Stimulated activated memory B cell treated with anti-CD40 and anti-IgM and Interleukin-4, amounts not matched to agents 10 μg/mL and 1 μg/mL and 100 μg/mL, for 72 hours (primary cell): ENCODE data around the gene MRPS17.
"Not testable (repeated sequence)": the region's sequence is repeated elsewhere in the genome, so short reads cannot be mapped to it uniquely, and the experiment has no call there.

ENCODE experiments used
- ATAC-seq: fragments of 150-1000 bp; cut with Tn5 transposase; 2 replicates; pipeline ENCODE4 v1.10.0; 2021
- H3K27ac Mint-ChIP-seq: one replicate; pipeline ENCODE4 v1.8.0; 2022; ENCODE audit warnings: mild to moderate bottlenecking, mixed read lengths
- H3K27me3 Mint-ChIP-seq: one replicate; pipeline ENCODE4 v1.8.0; 2022; ENCODE audit warnings: mixed read lengths
- H3K36me3 Mint-ChIP-seq: one replicate; pipeline ENCODE4 v1.8.0; 2022; ENCODE audit warnings: mixed read lengths
- H3K4me1 Mint-ChIP-seq: one replicate; pipeline ENCODE4 v1.8.0; 2022; ENCODE audit warnings: mixed read lengths
- H3K4me3 Mint-ChIP-seq: one replicate; pipeline ENCODE4 v1.8.0; 2022; ENCODE audit warnings: mild to moderate bottlenecking, moderate library complexity, mixed read lengths
- H3K9me3 Mint-ChIP-seq: one replicate; pipeline ENCODE4 v1.8.0; 2022; ENCODE audit warnings: mixed read lengths

The MRPS17 gene

GRCh38 chr7:55951637-55952351 is at the start of gene MRPS17:
Gene MRPS17 (plus strand): TSS chr7:55951877. CDS start chr7:55953196, 1,319 bp downstream.
- peak within 1 kb of the TSS; percentile 88 for H3K4me3 Mint-ChIP-seq
- no peaks in the 10 kb centered on the region for H3K27me3 Mint-ChIP-seq
- peaks cover 3% of the 10 kb centered on the region for H3K9me3 Mint-ChIP-seq
- H3K4me1 Mint-ChIP-seq = peaks cover 14% of the 10 kb centered on the region
- peak; percentile 100 for ATAC-seq
- peaks cover 24% of the 10 kb centered on the region for H3K36me3 Mint-ChIP-seq
- peak within 1 kb of the TSS; percentile 94 for H3K27ac Mint-ChIP-seq

GRCh38 chr7:55903985-55904759 is 47.5 kb upstream of the MRPS17 start:
- Mint-ChIP-seq H3K4me1 (peaks cover 7% of the 10 kb centered on the region), H3K9me3 (peaks cover 6% of the 10 kb centered on the region), H3K27ac (peak overlapping the region; percentile 85), H3K36me3 (peaks cover 9% of the 10 kb centered on the region), H3K27me3 (no peaks in the 10 kb centered on the region), H3K4me3 (no peak overlapping the region)
- peak; percentile 98 for ATAC-seq

- Mint-ChIP-seq H3K4me1 (no peaks in the 10 kb centered on the region), H3K27ac (no peak overlapping the region), H3K27me3 (no peaks in the 10 kb centered on the region), H3K9me3 (no peaks in the 10 kb centered on the region), H3K4me3 (no peak overlapping the region), H3K36me3 (peaks cover 39% of the 10 kb centered on the region)
- ATAC-seq = no peak
Observed at GRCh38 chr7:55912748-55913158, 38.9 kb upstream of the MRPS17 start.

GRCh38 chr7:55917771-55918170 is 33.9 kb upstream of the MRPS17 start:
- Mint-ChIP-seq H3K4me3 (no peak overlapping the region), H3K27me3 (no peaks in the 10 kb centered on the region), H3K27ac (no peak overlapping the region), H3K36me3 (peaks cover 27% of the 10 kb centered on the region), H3K9me3 (no peaks in the 10 kb centered on the region), H3K4me1 (no peaks in the 10 kb centered on the region)
- no peak for ATAC-seq

- ATAC-seq = no peak
- H3K4me3 Mint-ChIP-seq = no peak overlapping the region
- H3K4me1 Mint-ChIP-seq = peaks cover 11% of the 10 kb centered on the region
- no peaks in the 10 kb centered on the region for H3K27me3 Mint-ChIP-seq
- H3K36me3 Mint-ChIP-seq = peaks cover 23% of the 10 kb centered on the region
- no peak overlapping the region for H3K27ac Mint-ChIP-seq
- no peaks in the 10 kb centered on the region for H3K9me3 Mint-ChIP-seq
Observed at GRCh38 chr7:55928006-55928767, 23.5 kb upstream of the MRPS17 start.

- Mint-ChIP-seq H3K4me1 (peaks cover 11% of the 10 kb centered on the region), H3K36me3 (peaks cover 17% of the 10 kb centered on the region), H3K4me3 (no peak overlapping the region), H3K27me3 (no peaks in the 10 kb centered on the region), H3K27ac (no peak overlapping the region), H3K9me3 (peaks cover 2% of the 10 kb centered on the region)
- ATAC-seq = no peak
Observed at GRCh38 chr7:55931421-55932151, 20.1 kb upstream of the MRPS17 start.

GRCh38 chr7:55939514-55940123 is 12.1 kb upstream of the MRPS17 start:
- Mint-ChIP-seq H3K4me1 (no peaks in the 10 kb centered on the region), H3K27ac (no peak overlapping the region), H3K27me3 (no peaks in the 10 kb centered on the region), H3K4me3 (no peak overlapping the region), H3K9me3 (peaks cover 29% of the 10 kb centered on the region), H3K36me3 (peaks cover 35% of the 10 kb centered on the region)
- no peak for ATAC-seq

- no peak overlapping the region for H3K27ac Mint-ChIP-seq
- H3K4me3 Mint-ChIP-seq = no peak overlapping the region
- peaks cover 5% of the 10 kb centered on the region for H3K36me3 Mint-ChIP-seq
- peaks cover 2% of the 10 kb centered on the region for H3K4me1 Mint-ChIP-seq
- ATAC-seq = no peak
- H3K9me3 Mint-ChIP-seq = peaks cover 13% of the 10 kb centered on the region
- H3K27me3 Mint-ChIP-seq = no peaks in the 10 kb centered on the region
Observed at GRCh38 chr7:55946545-55946944, 5.1 kb upstream of the MRPS17 start.

- not testable (repeated sequence) for H3K9me3 Mint-ChIP-seq, H3K27me3 Mint-ChIP-seq, ATAC-seq
- Mint-ChIP-seq H3K36me3 (peaks cover 27% of the 10 kb centered on the region), H3K4me3 (peak overlapping the region; percentile 88), H3K27ac (peak overlapping the region; percentile 94), H3K4me1 (peaks cover 14% of the 10 kb centered on the region)
Observed at GRCh38 chr7:55952352-55952671, 635 bp downstream of the MRPS17 start.

GRCh38 chr7:55953707-55954475 is 2.2 kb downstream of the MRPS17 start:
- Mint-ChIP-seq H3K36me3 (peaks cover 39% of the 10 kb centered on the region), H3K4me1 (peaks cover 14% of the 10 kb centered on the region), H3K9me3 (peaks cover 3% of the 10 kb centered on the region), H3K27ac (no peak overlapping the region), H3K27me3 (no peaks in the 10 kb centered on the region), H3K4me3 (no peak overlapping the region)
- ATAC-seq = no peak

GRCh38 chr7:55957190-55957589 is 5.5 kb downstream of the MRPS17 start:
- Mint-ChIP-seq H3K4me3 (no peak overlapping the region), H3K4me1 (peaks cover 8% of the 10 kb centered on the region), H3K27ac (no peak overlapping the region), H3K27me3 (no peaks in the 10 kb centered on the region), H3K9me3 (no peaks in the 10 kb centered on the region), H3K36me3 (peaks cover 47% of the 10 kb centered on the region)
- no peak for ATAC-seq

- Mint-ChIP-seq H3K36me3 (peaks cover 24% of the 10 kb centered on the region), H3K4me1 (peaks cover 33% of the 10 kb centered on the region), H3K9me3 (no peaks in the 10 kb centered on the region), H3K4me3 (no peak overlapping the region), H3K27ac (peak overlapping the region; percentile 66), H3K27me3 (no peaks in the 10 kb centered on the region)
- no peak for ATAC-seq
Observed at GRCh38 chr7:55962014-55962413, 10.3 kb downstream of the MRPS17 start.

GRCh38 chr7:55963584-55964168 is 12.0 kb downstream of the MRPS17 start:
- peak overlapping the region; percentile 79 for H3K4me3 Mint-ChIP-seq
- no peaks in the 10 kb centered on the region for H3K9me3 Mint-ChIP-seq
- no peaks in the 10 kb centered on the region for H3K27me3 Mint-ChIP-seq
- peaks cover 16% of the 10 kb centered on the region for H3K36me3 Mint-ChIP-seq
- no peak for ATAC-seq
- peak overlapping the region; percentile 68 for H3K27ac Mint-ChIP-seq
- peaks cover 38% of the 10 kb centered on the region for H3K4me1 Mint-ChIP-seq
